Measurements from ENCODE around the gene IL20RB.

IL20RB gene

DNA sequence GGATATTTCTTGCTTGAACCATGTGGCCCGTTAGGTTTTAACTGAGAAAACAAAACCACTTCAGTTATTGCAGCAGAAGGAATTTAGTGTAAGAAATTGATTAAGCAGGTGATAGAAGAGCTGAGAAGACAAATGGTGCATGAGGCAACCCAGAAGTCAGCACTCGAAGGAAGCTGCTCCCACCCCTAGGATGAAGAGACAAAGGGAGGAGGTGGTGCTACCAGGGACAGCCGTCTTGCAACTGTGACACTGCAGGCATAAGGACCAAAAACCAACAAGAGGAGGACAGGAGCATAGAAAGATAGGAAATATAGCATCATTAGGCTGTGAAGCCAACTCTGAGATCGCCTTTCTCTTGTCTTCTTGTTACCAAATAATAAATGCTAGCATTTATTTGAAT is 89.0 kb downstream of the IL20RB start:
- no peak for DNase-seq

DNA sequence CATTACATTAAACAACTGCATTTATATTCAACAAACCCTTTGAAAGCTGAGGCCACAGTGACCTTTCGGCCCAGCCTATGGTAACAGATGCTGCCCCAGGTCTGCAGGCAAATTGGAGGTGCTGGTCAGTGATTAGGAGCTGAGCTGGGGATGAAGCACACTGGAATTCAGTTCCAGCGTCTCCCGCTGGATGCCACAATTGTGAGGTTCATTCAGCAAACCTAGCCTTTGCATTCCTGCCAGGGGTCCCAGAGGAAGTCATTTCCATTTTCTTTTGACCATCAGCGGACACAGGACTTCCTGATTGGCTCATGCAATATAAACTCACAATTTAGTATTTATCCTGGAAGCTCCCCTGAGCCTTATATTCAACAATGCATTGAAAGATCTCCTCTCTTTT is 89.5 kb downstream of the IL20RB start:
- no peak for DNase-seq

GRCh38 chr3:137050281-137050680 is 92.5 kb downstream of the IL20RB start:
- no peak for DNase-seq

DNA sequence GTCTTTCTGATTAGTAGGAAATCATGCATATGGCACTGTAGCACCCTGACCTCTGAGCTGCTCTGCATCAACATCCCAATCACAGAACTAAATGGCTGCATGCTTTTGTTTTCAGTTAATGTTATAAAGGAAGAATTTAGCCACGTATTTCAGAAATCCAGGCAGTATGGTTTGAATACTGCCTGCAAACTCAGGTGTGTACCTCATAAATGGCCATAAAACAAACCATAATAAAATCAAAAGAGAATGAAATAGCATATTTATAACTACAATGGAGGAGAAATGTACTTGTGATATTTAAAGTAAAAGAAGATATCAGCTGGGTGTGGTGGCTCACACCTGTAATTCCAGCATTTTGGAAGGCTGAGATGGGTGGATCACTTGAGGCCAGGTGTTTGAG is 94.5 kb downstream of the IL20RB start:
- DNase-seq = no peak

Measured in NCI-H2171 (cell line).